ENCODE measurements around the gene OSBPL3.

GRCh38 chr7:24784277-24784676 lies 195.7 kb downstream of the OSBPL3 start:
- TF ChIP-seq, protein P1, sequence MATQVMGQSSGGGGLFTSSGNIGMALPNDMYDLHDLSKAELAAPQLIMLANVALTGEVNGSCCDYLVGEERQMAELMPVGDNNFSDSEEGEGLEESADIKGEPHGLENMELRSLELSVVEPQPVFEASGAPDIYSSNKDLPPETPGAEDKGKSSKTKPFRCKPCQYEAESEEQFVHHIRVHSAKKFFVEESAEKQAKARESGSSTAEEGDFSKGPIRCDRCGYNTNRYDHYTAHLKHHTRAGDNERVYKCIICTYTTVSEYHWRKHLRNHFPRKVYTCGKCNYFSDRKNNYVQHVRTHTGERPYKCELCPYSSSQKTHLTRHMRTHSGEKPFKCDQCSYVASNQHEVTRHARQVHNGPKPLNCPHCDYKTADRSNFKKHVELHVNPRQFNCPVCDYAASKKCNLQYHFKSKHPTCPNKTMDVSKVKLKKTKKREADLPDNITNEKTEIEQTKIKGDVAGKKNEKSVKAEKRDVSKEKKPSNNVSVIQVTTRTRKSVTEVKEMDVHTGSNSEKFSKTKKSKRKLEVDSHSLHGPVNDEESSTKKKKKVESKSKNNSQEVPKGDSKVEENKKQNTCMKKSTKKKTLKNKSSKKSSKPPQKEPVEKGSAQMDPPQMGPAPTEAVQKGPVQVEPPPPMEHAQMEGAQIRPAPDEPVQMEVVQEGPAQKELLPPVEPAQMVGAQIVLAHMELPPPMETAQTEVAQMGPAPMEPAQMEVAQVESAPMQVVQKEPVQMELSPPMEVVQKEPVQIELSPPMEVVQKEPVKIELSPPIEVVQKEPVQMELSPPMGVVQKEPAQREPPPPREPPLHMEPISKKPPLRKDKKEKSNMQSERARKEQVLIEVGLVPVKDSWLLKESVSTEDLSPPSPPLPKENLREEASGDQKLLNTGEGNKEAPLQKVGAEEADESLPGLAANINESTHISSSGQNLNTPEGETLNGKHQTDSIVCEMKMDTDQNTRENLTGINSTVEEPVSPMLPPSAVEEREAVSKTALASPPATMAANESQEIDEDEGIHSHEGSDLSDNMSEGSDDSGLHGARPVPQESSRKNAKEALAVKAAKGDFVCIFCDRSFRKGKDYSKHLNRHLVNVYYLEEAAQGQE (IDR thresholded peaks at IDR 0.05; ENCODE audit: low read depth): no peak
- TF ChIP-seq, protein P2, sequence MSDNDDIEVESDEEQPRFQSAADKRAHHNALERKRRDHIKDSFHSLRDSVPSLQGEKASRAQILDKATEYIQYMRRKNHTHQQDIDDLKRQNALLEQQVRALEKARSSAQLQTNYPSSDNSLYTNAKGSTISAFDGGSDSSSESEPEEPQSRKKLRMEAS (IDR thresholded peaks at IDR 0.05): no peak
